Measurements from ENCODE around the gene PPARD.
A peak's percentile ranks its signal among the peaks of the same experiment; 100 is the strongest.
"Not testable (repeated sequence)": the region's sequence is repeated elsewhere in the genome, so short reads cannot be mapped to it uniquely, and the experiment has no call there.

Gene PPARD

DNA sequence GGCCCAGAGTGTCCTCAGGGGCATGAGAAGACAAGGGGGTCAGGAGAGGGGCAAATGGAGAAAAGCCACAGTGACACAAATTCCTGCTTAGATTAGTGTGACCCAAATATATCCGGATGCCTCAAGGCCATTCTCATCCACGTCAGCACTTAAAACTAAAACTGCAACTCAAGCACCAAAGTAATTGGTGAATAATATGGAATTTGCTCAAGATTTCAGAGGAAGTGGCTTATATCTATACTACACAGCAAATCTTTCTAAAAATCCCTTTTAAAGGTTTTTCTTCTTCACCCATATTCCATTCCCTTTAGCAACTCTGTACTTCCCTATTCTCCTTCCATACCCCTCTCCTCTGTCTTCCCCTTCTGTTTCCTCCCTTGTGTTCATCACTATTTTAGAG, 29.6 kb upstream of the PPARD start:
- no peak for DNase-seq

DNA sequence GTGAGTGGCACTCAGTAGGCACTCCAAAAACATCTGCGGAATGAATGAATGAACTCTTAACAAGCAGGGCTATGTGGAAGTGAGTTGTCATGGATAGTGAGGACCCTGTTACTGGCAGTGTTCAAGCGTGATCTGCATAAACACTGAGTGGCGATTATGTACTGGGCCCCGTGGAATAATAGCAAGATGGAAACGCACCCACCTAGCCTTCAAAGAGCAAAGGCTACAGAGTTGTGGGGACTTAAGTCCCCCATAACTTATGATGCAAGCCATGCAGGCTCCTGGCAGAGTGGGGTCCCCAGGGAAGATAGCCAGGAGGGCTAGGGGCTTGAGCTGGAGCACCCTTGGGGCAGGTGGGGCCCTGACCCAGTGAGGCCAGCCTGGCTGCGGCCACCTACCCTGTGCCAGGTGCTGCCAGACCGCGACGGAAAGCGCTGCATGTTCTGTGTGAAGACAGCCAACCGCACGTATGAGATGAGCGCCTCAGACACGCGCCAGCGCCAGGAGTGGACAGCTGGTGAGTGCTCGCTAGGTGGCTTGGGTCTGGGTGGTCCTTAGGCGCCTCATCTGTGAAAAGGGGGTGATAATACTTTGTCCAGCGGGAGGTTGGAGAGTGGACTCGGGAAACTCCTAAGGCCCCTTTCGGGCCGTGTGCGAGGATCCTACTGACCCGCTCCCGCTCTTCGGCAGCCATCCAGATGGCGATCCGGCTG, 24.7 kb upstream of the PPARD start:
- DNase-seq = peak; percentile 84

DNA sequence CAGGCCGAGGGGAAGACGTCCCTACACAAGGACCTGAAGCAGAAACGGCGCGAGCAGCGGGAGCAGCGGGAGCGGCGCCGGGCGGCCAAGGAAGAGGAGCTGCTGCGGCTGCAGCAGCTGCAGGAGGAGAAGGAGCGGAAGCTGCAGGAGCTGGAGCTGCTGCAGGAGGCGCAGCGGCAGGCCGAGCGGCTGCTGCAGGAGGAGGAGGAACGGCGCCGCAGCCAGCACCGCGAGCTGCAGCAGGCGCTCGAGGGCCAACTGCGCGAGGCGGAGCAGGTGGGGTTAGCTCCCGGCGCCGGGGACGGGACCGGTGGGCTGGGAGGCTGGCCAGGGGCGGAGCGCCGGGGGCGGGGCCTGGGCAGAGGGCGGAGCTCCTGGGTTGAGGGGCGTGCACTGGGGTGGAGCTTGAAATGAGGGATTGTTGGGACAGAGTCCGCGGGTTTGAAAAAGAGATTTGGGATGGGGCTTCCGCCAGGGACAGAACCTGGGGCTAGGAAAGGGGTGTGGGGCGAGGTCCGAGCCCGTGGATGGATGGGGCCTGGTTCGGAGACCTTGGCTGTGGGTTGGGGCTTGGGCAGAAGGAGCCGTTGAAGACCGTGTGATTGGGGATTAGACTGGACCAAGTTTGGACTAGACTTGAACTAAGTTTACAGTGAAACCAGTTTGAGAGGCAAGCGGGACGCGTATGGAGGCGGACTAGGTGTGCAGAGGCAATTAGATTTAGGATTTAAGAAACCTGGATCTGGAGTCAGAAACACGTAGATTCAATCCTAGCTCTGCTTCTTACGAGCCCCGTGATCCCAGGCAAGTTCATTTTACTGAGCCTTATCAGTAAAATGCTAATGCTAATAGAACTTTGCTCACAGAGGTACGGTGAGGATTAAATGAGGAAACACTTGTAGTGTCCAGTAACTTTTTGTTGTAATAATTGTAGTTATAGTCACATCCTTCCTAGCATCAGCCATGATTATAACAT, 23.9 kb upstream of the PPARD start:
- DNase-seq = peak; percentile 95

DNA sequence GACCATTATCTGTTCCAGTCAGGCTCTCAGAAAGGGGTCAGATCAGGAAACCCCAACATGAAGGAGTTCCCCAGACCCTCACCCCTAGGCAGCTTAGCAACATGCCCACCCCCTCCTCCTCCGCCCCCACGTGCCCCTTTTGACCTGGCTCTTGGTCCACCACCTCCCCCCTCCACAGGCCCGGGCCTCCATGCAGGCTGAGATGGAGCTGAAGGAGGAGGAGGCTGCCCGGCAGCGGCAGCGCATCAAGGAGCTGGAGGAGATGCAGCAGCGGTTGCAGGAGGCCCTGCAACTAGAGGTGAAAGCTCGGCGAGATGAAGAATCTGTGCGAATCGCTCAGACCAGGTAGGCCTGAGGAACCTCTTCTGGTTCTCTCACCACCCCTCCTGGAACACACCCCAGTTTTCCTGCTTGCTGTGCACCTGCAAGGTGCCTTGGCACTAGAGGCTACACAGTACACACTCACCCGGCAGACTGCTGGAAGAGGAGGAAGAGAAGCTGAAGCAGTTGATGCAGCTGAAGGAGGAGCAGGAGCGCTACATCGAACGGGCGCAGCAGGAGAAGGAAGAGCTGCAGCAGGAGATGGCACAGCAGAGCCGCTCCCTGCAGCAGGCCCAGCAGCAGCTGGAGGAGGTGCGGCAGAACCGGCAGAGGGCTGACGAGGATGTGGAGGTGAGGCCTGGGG, 22.9 kb upstream of the PPARD start:
- no peak for DNase-seq

DNA sequence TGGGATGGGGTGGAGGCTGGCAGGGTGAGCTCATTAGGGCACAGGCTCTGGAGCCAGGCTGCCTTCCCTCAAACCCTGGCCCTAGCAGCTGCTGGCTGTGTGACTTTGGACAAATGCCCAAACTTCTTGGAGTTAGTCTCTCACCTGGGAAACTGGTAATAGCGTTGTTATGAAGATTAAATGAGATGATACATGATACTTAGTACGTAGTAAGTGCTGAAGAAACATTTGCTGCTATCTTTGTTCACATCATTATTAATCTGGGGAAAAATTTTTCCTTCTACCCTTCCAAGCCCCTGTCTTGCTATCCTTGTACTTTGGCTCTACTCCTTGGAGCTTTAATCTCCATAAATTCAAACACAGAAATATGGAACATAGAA, 22.3 kb upstream of the PPARD start:
- no peak for DNase-seq

DNA sequence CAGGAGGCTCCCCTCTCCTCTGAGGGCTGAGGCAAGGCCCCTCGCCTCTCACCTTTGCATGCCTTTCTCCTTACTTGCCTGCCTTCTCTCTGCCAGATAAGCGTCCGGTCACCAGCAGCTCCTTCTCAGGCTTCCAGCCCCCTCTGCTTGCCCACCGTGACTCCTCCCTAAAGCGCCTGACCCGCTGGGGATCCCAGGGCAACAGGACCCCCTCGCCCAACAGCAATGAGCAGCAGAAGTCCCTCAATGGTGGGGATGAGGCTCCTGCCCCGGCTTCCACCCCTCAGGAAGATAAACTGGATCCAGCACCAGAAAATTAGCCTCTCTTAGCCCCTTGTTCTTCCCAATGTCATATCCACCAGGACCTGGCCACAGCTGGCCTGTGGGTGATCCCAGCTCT, 21.3 kb upstream of the PPARD start:
- DNase-seq = no peak

DNA sequence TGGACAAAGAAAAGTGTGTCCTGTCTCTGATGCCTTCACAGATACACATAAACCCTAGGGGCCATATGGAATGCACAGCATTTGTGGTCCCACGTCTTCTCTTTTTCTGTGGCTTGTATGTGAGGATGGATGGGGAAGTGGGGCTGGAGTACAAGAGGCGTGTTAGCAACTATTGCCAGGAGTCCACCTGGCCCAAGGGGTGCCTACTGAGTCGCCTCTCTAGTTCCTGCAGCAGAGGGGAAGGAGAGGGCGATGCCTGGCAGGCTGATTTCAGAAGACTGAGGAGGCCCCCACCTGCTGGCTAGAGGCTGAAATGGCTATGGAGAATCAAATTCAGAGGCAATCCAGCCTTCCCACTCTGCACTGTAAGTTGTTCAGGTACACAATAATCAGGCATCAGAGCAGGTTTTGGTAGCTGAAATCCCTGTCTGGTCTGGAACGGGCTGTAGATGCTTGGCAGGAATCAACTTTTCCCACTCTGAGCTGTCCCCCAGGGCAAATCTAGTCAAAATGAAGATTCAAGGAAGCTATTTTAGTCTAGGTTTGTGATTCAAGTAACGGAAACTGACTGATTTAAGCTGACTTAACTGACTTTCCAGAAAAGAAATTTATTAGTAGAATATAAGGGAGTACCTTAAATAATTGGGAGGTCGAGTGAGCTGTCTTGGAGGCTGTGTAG, 14.9 kb upstream of the PPARD start:
- peak; percentile 80 for DNase-seq

DNA sequence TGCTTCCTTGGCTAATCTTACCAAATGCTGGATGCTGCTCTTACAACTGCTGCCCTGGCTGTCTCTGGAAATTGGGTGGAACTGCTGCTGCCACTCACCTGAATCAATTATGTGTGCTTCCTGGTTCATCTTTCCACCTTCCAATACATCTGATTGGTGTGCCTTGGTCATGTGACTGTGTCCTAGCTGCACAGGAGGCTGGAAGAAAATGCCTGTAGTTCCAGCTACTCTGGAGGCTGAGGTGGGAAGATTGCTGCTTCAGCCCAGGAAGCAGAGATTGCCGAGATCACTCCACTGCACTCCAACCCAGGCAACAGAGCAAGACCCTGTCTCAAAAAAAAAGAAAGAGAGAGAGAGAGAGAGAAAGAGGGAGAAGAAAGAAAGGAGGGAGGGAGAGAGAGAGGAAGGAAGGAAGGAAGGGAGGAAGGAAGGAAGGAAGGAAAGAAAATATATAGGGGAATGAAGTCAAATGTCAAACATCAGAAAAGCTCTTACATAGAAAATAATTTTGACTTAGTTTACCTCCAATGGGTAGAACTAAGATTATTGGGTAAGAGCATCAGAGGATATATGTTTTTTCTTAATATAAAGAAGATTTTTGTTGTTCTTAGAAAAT, 14.1 kb upstream of the PPARD start:
- no peak for DNase-seq

DNA sequence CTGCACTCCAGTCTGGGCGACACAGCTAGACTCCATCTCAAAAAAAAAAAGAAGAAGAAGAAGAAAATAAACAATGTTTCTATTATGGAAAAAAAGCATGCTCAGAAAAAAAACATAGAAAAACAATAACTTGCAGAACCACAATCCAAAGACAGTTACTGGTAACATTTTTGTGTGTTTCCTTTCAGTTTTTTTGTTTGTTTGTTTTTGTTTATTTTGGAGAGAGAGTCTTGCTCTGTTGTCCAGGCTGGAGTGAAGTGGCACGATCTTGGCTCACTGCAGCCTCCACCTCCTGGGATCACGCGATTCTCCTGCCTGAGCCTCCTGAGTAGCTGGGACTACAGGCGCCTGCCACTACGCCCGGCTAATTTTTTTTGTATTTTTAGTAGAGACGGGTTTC, 13.4 kb upstream of the PPARD start:
- not testable (repeated sequence) for DNase-seq

DNA sequence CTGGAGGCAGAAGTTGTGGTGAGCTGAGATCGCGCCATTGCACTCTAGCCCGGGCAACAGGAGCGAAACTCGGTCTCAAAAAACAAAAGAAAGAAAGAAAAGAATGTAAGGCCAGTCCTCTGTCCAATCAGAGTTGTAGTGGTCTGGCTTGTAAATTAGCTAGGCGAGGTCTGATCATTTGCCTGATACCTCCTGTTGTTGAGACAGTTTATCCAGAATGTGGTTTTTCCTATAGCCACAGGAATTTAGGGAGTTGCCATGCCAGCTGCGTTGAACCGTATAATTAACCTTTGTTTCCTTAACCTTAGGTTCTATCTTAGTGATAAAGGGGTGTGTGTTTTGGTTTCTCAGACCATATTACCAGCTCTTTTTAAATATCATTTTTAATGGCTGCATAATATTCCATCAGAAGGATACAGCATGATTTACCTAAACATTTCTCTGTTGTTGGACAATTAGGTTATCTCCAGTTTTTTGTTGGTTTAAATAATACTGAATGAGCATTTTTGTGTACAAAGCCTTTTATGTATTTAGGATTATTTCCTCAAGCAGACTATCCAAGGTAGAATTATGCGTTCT, 11.7 kb upstream of the PPARD start:
- no peak for DNase-seq

DNA sequence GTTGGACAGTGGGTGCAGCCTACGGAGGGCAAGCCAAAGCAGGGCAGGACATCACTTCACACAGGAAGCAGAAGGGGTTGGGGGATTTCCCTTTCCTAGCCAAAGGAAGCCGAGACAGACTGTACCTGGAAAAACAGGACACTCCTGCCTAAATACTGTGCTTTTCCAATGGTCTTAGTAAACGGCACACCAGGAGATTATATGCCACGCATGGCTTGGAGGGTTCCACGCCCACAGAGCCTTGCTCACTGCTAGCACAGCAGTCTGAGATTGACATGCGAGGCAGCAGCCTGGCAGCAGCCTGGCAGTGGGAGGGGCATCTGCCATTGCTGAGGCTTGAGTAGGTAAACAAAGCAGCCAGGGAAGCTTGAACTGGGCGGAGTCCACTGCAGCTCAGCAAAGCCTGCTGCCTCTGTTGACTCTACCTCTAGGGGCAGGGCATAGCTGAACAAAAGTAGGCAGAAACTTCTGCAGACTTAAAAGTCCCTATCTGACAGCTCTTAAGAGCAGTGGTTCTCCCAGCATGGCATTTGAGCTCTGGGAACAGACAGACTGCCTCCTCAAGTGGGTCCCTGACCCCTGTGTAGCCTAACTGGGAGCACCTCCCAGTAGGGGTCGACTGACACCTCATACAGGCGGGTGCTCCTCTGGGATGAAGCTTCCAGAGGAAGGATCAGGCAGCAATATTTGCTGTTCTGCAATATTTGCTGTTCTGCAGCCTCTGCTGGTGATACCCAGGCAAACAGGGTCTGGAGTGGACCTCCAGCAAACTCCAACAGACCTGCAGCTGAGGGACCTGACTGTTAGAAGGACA, 10.1 kb upstream of the PPARD start:
- peak; percentile 66 for DNase-seq

DNA sequence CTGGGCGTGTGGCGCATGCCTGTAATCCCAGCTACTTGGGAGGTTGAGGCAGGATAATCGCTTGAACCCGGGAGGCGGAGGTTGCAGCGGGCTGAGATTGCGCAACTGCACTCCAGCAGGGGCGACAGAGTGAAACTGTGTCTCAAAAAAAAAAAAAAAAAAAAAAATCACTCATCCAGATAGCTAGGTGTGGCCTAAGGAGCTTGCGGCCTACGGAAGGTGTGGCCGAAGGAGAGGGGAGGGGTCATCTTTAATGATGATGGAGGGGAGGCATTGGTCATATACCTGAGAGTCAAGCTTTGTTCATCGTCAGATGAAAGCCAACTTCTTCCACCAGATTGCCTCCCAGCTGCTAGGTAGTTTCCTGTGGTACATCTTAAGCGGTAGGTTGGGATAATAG, 801 bp upstream of the PPARD start:
- no peak for DNase-seq

DNA sequence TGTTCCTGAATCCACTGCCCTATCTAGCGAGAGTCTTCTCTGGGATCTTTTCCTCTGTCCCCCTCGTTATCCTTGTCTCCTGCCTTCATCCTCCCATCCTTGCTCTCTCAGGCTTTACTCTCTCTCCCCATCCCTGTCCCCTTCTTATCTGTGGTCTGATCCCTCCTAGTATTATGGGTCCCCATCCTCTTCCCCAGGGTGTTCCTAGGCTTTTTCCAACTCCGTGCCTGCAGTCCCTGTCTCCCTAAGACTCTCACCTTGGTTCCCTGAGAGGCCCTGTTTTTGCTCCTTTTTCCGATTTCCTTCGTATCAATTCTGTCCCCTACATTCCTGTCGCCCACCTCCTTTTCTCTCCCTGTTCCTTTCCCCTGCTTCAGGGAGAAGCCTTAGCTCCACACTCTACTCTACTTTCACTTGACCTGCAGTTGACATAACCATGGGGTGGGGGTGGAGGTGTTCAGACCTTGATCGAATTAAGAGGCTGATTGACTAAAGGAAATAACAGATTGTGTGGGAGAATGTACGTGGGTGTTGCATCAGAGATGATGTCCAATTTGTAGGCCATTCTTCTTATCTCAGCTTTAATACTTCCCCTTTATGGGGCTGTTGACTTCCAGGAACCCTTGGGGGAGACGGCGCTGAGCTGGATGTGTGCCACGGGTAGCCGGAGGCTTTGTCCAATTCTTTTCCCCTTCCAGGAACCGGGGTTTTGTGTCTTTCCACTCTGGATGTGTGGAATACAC, 905 bp downstream of the PPARD start:
- peak; percentile 70 for DNase-seq

DNA sequence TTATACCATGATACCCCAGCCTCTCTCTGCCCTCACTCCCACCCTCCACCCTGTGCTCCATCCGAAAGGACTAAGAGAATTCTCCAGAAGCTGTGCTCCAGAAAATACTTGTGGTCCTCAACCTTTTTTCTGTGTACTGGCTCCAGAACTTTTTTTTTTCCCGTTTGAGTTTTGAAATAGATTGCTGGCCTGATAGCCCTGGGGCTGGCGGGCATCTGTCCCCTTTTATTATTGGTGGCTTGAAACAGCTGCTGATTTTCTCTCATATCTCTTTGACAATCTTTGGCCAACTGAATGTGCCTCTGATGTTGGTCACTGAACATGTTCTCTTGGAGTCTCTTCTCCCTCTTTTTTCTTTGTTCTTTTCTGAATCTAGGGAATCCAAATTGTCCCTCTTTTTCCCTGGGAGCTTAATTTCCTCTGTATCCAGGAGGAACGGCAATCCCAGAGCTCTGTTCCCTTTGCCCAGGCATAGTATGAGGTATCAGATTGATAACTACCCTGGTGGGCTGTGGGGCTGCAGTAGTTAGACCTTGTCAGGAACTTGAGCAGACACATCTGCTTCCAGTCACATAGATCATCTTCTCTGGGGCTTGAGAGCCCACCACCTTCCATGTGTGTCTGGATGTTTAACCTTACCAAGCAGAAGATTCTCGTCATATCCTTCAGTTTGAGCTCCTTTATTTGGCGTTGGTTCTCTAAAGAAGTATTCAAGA, 1.6 kb downstream of the PPARD start:
- DNase-seq = no peak

DNA sequence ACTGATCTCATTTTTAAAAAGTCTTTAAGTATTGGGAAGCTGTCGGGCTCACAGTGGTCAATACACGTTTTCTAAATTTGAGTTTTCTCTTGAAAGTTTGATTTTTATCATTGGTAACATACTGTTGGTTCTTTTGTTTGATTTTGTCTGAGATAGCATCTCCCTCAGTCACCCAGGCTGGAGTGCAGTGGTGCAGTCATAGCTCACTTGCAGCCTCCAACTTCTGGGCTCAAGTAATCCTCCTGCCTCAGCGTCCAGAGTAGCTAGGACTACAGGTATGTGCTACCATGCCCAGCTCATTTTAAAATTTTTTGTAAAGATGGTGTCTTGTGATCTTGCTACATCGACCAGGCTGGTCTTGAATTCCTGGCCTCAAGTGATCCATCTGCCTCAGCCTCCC, 9.1 kb downstream of the PPARD start:
- DNase-seq = no peak

DNA sequence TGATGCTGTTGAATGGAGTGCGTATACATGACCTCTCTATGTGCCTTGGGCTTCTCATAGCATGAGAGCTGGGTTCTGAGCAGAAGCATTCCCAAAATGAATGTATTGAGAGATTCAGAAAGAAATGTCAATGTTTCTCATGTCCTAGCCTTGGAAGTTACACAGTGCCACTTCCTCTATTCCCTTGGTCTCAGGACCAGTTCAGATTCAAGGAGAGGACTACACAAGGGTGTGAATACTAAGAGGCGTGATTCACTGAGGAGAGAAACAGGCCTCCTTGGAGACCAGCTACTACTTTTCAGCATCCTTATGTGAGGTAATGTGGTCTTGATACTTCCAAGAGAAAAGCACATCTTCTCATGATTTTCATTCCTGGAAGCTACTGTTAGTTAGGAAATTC, 10.4 kb downstream of the PPARD start:
- no peak for DNase-seq

DNA sequence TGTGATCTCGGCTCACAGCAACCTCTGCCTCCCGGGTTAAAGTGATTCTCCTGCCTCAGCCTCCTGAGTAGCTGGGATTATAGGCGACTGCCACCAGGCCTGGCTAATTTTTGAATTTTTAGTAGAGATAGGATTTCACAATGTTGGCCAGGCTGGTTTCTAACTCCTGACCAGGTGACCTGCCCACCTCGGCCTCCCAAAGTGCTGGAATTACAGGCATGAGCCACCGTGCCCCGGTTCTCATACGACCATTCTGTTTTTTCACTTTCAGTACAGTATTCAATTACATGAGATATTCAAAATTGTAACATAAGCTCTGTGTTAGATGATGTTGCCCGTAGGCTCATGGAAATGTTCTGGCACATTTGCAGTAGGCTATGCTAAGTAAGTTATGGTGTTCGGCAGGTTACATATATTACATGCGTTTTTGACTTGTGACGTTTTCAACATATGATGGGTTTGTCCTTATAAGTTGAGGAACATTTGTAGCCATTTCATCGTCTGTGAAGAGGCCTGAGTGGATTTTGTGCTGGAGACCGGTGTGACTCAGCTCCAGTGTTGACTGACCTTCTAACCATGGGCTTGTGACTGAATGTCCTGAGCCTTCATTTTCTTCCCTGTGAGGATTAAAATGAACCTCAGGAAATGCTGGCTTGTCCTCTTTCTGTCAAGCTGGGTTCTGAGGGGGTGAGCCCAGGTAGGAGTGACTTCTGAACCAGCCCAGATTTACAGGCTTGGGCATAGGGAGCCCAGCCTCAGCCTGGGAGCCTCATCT, 12.2 kb downstream of the PPARD start:
- no peak for DNase-seq

DNA sequence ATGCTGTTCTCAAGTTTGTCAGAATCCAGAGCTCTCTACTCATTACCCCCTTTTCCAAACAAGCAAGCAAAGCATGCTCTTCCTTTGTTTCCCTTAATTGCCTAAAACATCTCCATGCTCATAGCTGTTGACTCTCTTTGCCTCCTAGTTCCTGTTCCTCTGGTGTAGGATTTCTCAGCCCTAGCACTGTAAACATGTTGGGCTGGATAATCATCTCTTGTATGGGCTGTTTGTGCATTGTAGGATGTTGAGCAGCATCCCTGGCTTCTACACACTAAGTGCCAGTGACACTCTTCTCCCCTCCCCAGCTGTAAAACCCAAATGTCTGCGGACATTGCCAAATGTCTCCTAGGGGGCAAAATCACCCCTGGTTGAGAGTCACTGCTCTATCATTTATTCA, 14.0 kb downstream of the PPARD start:
- DNase-seq = no peak

DNA sequence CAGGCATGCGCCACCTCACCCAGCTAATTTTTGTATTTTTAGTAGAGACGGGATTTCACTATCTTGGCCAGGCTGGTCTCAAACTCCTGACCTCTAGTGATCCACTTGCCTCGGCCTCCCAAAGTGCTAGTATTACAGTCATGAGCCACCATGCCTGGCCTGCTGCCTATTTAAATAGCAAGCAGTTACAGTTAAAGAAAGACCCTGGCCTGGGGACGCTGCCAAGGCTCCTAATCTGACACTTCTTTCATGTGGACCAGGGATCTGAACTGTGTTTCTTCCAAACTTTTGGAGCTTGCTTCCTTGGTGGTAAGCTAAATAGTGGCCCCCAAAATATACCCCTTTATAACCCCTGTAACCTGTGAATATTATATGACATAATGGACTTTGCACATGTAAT, 15.3 kb downstream of the PPARD start:
- peak; percentile 72 for DNase-seq
